K562 (cell line): Measurements from ENCODE around the gene MEAF6. TPM values are rescaled to one million over a fixed set of nuclear protein-coding genes. Genes with fewer than 3 reads are reported as not detected.

ENCODE experiments used
- ATAC-seq: fragments of 200-7000 bp; cut with Tn5 transposase; 3 replicates; pipeline ENCODE4 v1.9.1; 2020; ENCODE audit warnings: moderate library complexity
- BruUV-seq: library from RNA; stranded (reverse); fragments of 400-500 nt; replicated peaks from 2 replicates; lab custom pipeline; 2021; lab: Mats Ljungman, UMichigan
- CTCF ChIA-PET: fragments of 300-600 bp; formaldehyde crosslinking; extraction: SDS; loops from one replicate; lab custom pipeline; 2021; ENCODE audit warnings: low intra/inter-chr PET ratio; lab: Yijun Ruan, JAX
- POLR2A ChIA-PET: fragments of 300-600, 350-650 bp; sonication (Branson Sonifier 250); formaldehyde crosslinking; extraction: SDS; loops from one replicate; lab custom pipeline; 2021; ENCODE audit warnings: antibody characterized with exemption, inconsistent platforms; lab: Yijun Ruan, JAX
- DNase-seq, 4 experiments: peaks; one replicate each; pipeline versions ENCODE4 v3.0.0 to v3.0.0-alpha.2; 2011 to 2018; ENCODE audit warnings: low spot score in 3 of 4, mixed read lengths in 3 of 4; ENCODE audit errors: extremely low read depth in 1 of 4
- FAIRE-seq: peaks from 2 replicates; lab custom pipeline; 2011; peaks lifted over from hg19 to GRCh38; lab: Jason Lieb, UNC
- H2AFZ ChIP-seq: 2 replicates; pipeline ENCODE4 v1.6.0; 2011; ENCODE audit warnings: low read depth, low read length, control low read depth, inconsistent platforms
- H3K27ac ChIP-seq: fragments of 200-600 bp; 3 replicates; pipeline ENCODE4 v1.8.0; 2011; ENCODE audit warnings: low read depth, mild to moderate bottlenecking, control low read depth, inconsistent platforms, low read length, moderate library complexity, mixed read lengths; ENCODE audit errors: extremely low read depth
- H3K27me3 ChIP-seq, 2 experiments: fragments of 300-600 bp in 1 of 2; 2 replicates in 1 of 2; 3 replicates in 1 of 2; pipeline versions ENCODE4 v1.6.0 to v1.8.0; 2011; ENCODE audit warnings: inconsistent platforms in 2 of 2, low read length in 2 of 2, mild to moderate bottlenecking in 1 of 2, mixed read lengths in 1 of 2, moderate library complexity in 1 of 2; ENCODE audit not compliant: control insufficient read depth in 2 of 2, insufficient read depth in 2 of 2
- H3K36me3 ChIP-seq: fragments of 300-600 bp; 3 replicates; pipeline ENCODE4 v1.8.0; 2011; ENCODE audit warnings: mild to moderate bottlenecking, low read length, inconsistent platforms; ENCODE audit not compliant: control insufficient read depth, insufficient read depth
- H3K4me1 ChIP-seq, 2 experiments: fragments of 200-600 bp in 1 of 2; replicated peaks in 1 of 2; 2 replicates in 1 of 2; 3 replicates in 1 of 2; pipeline versions ENCODE4 v1.5.1 to v1.8.0; 2011; ENCODE audit warnings: inconsistent platforms in 2 of 2, low read length in 2 of 2, mild to moderate bottlenecking in 1 of 2, mixed read lengths in 1 of 2, moderate library complexity in 1 of 2; ENCODE audit not compliant: control insufficient read depth in 2 of 2, insufficient read depth in 2 of 2
- H3K4me2 ChIP-seq: 2 replicates; pipeline ENCODE4 v1.6.1; 2011; ENCODE audit warnings: low read length, control low read depth, inconsistent platforms, mixed read lengths; ENCODE audit not compliant: insufficient read depth
- H3K4me3 ChIP-seq: fragments of 200-600 bp; sonication (generic), shearing (Covaris generic); 2 replicates; pipeline ENCODE4 v1.5.1; 2016; ENCODE audit warnings: control low read depth, inconsistent platforms
- H3K79me2 ChIP-seq: fragments of 200-600 bp; 3 replicates; pipeline ENCODE4 v1.8.0; 2011; ENCODE audit warnings: low read length, inconsistent platforms; ENCODE audit not compliant: control insufficient read depth, insufficient read depth
- H3K9ac ChIP-seq, 2 experiments: 2 replicates each; pipeline versions ENCODE4 v1.6.0 to v1.6.1; 2011; ENCODE audit warnings: low read depth in 2 of 2, low read length in 2 of 2, control low read depth in 1 of 2, inconsistent platforms in 1 of 2, mild to moderate bottlenecking in 1 of 2, mixed read lengths in 1 of 2; ENCODE audit not compliant: insufficient read depth in 1 of 2
- H3K9me1 ChIP-seq: one replicate; pipeline ENCODE4 v1.6.0; 2011; ENCODE audit warnings: inconsistent platforms, mild to moderate bottlenecking, low read length, moderate library complexity; ENCODE audit not compliant: control insufficient read depth, insufficient read depth
- H3K9me3 ChIP-seq: replicated peaks from 2 replicates; pipeline ENCODE4 v1.5.1; 2011; ENCODE audit warnings: low read depth, low read length, inconsistent platforms; ENCODE audit not compliant: control insufficient read depth, insufficient read depth
- H4K20me1 ChIP-seq: replicated peaks from 2 replicates; pipeline ENCODE4 v1.6.1; 2011; ENCODE audit warnings: low read length, inconsistent platforms, mixed read lengths; ENCODE audit not compliant: control insufficient read depth, insufficient read depth
- ARID4B ChIP-seq: sonication (generic); formaldehyde crosslinking; IDR thresholded peaks from 2 replicates; pipeline ENCODE4 v1.8.0; 2022; ENCODE audit warnings: mild to moderate bottlenecking, missing genetic modification reagents
- BRF2 ChIP-seq: IDR thresholded peaks from 3 replicates; pipeline ENCODE4 v1.6.1; 2011; ENCODE audit warnings: borderline replicate concordance, mild to moderate bottlenecking; ENCODE audit not compliant: insufficient read length, insufficient read depth
- CREM ChIP-seq: IDR thresholded peaks from 2 replicates; pipeline ENCODE4 v1.6.1; 2014; ENCODE audit warnings: antibody characterized with exemption, low read depth
- E2F3 ChIP-seq: fragments of 250-450 bp; sonication (Bioruptor Pico); IDR thresholded peaks from 2 replicates; pipeline ENCODE4 v1.4.0; 2020; ENCODE audit warnings: mild to moderate bottlenecking
- HINFP ChIP-seq: fragments of 450-650 bp; conservative IDR thresholded peaks from 2 replicates; pipeline ENCODE4 v1.6.1; 2016; ENCODE audit warnings: missing genetic modification characterization, low read depth, mild to moderate bottlenecking, control low read depth, missing compliant biosample characterization
- HNRNPUL1 ChIP-seq: fragments of 200-400 bp; formaldehyde crosslinking; IDR thresholded peaks from 2 replicates; pipeline ENCODE4 v1.6.1; 2017; ENCODE audit warnings: low read length
- NFYB ChIP-seq: IDR thresholded peaks from 2 replicates; pipeline ENCODE4 v1.6.1; 2011; ENCODE audit warnings: mild to moderate bottlenecking, moderate library complexity; ENCODE audit not compliant: insufficient read length; ENCODE audit errors: extremely low read depth
- RBM14 ChIP-seq: fragments of 200-400 bp; formaldehyde crosslinking; IDR thresholded peaks from 2 replicates; pipeline ENCODE4 v1.6.1; 2018; ENCODE audit warnings: low read depth, mild to moderate bottlenecking, low read length, moderate library complexity, borderline replicate concordance; ENCODE audit not compliant: insufficient read depth
- TAF7 ChIP-seq: fragments of 450-650 bp; IDR thresholded peaks from 2 replicates; pipeline ENCODE4 v1.6.1; 2016; ENCODE audit warnings: missing genetic modification characterization, missing compliant biosample characterization
- TBL1XR1 ChIP-seq, 2 experiments: IDR thresholded peaks; 2 replicates each; pipeline ENCODE4 v1.6.1; 2012; ENCODE audit warnings: improper control_type of control experiment in 2 of 2, low read length in 2 of 2, mild to moderate bottlenecking in 1 of 2
- ZBTB17 ChIP-seq: fragments of 450-650 bp; formaldehyde crosslinking; IDR thresholded peaks from 2 replicates; pipeline ENCODE4 v1.4.0; 2020; ENCODE audit warnings: mild to moderate bottlenecking
- ZNF197 ChIP-seq: fragments of 200-800 bp; sonication (Bioruptor generic); IDR thresholded peaks from 2 replicates; pipeline ENCODE4 v1.6.1; 2016; ENCODE audit warnings: low read depth, missing genetic modification characterization, missing compliant biosample characterization
- ZSCAN32 ChIP-seq: fragments of 450-650 bp; formaldehyde crosslinking; IDR thresholded peaks from 2 replicates; pipeline ENCODE4 v1.4.0; 2020; ENCODE audit warnings: mild to moderate bottlenecking, moderate library complexity
- WGBS: fragments of 100-300 bp; shearing (Covaris generic); methylation state at CpG from one replicate; pipeline ENCODE4 v1.1.6; 2016; ENCODE audit warnings: low coverage, mixed read lengths; ENCODE audit not compliant: insufficient coverage; ENCODE audit errors: missing lambda C conversion rate; 5-methylcytosine and 5-hydroxymethylcytosine counted together
- in situ Hi-C: fragments of 300-500 bp; cut with MboI; formaldehyde crosslinking; loops from 4 replicates; pipeline ENCODE4 v1.15.0; 2018; ENCODE audit warnings: inconsistent platforms, mixed read lengths
- intact Hi-C: fragments of 100-400 bp; cut with micrococcal nuclease; formaldehyde crosslinking; loops from 2 replicates; pipeline ENCODE4 v1.14.2; 2022
- polyA plus RNA-seq, 8 experiments: library from polyadenylated mRNA; depleted of rRNA in 4 of 8; stranded (reverse) in 5 of 8; unstranded in 3 of 8; fragments of >200 nt; fragmentation: Nextera tagmentation in 2 of 8; fragmentation: Illumina TruSeq in 1 of 8; extraction: Ambion mirVana in 2 of 8; extraction: Trizol in 1 of 8; gene quantifications; 2 replicates each; pipeline versions ENCODE4 v1.2.1 to v1.2.3, GENCODE V29; 2011 to 2014; ENCODE audit warnings: inconsistent platforms in 1 of 8, missing spikeins in 1 of 8
- total RNA-seq, 7 experiments: library from RNA; depleted of rRNA in 6 of 7; stranded (reverse); fragments of >200 nt in 6 of 7; fragmentation: Illumina TruSeq in 2 of 7; extraction: Trizol in 2 of 7; gene quantifications; 2 replicates each; pipeline versions ENCODE4 v1.2.1 to v1.2.3, GENCODE V29; 2011 to 2021; ENCODE audit warnings: low replicate concordance in 1 of 7

The MEAF6 gene
- total and polyA plus RNA-seq, 9 of the 15 experiments (the other 6 are each of a cell fraction or from before 2014, with no cell fraction given) = 55.0 to 151 (median 92.3) TPM

GRCh38 chr1:37553598-37553926, 39.0 kb upstream of the MEAF6 start (continued):
- TF ChIP-seq E2F3 (CRISPR knock-in tag) = no peak
- no peak for TF ChIP-seq NFYB
- no peak for TF ChIP-seq CREM
- no peak for TF ChIP-seq ZSCAN32 (CRISPR knock-in tag)
- no peak for TF ChIP-seq HINFP

GRCh38 chr1:37549341-37549740, 34.8 kb upstream of the MEAF6 start:
- DNase-seq (no peak), FAIRE-seq (no peak), ATAC-seq (no peak)
- Histone ChIP-seq H4K20me1 (0 out of 2 replicates have a peak, but pooled peaks cover 14% of the 10 kb centered on the region), H3K4me3 (no peak overlapping the region), H3K79me2 (peaks cover 33% of the 10 kb centered on the region), H3K36me3 (peaks cover 79% of the 10 kb centered on the region), H3K4me1 (peaks cover under 1 to 9% of the 10 kb centered on the region in 2 experiments; a peak in 4 of 5 replicates), H2AFZ (no peak overlapping the region), H3K27me3 (no peaks in the 10 kb centered on the region), H3K9me1 (peaks cover 7% of the 10 kb centered on the region), H3K27ac (no peak overlapping the region), H3K9me3 (peaks cover under 1% of the 10 kb centered on the region; the same call in 1 of the 2 replicates), H3K9ac (no peak overlapping the region), H3K4me2 (no peak overlapping the region)
- 82% methylated on average over 6 of the region's 6 CpGs for WGBS
- ChIA-PET CTCF (no interaction called here), POLR2A (interaction anchor here (0.9 to 1.4 kb wide), 4 partner anchors 9 to 80 kb away, joined by 3 to 6 read pairs (median 3); no protein-coding TSS in a partner anchor)
- in situ Hi-C loops (no loop called here), intact Hi-C loops (no loop called here)
- BruUV-seq = no TSS peak
- TF ChIP-seq BRF2 (no peak), ZNF197 (CRISPR knock-in tag) (no peak), RBM14 (no peak), TAF7 (tag) (no peak), HNRNPUL1 (no peak), TBL1XR1 (IDR thresholded peaks at IDR 0.05; ENCODE audit: low read length in 2 of 2) (no peak), ZBTB17 (CRISPR knock-in tag) (no peak), ARID4B (CRISPR knock-in tag) (no peak)
